ENCODE results near the gene GOLGA1.
"Not testable (repeated sequence)": the region's sequence is repeated elsewhere in the genome, so short reads cannot be mapped to it uniquely, and the experiment has no call there.

GOLGA1 gene

GRCh38 chr9:124838132-124838531 is 102.8 kb downstream of the GOLGA1 start:
- not testable (repeated sequence) for DNase-seq (ENCODE audit: low spot score)

DNA sequence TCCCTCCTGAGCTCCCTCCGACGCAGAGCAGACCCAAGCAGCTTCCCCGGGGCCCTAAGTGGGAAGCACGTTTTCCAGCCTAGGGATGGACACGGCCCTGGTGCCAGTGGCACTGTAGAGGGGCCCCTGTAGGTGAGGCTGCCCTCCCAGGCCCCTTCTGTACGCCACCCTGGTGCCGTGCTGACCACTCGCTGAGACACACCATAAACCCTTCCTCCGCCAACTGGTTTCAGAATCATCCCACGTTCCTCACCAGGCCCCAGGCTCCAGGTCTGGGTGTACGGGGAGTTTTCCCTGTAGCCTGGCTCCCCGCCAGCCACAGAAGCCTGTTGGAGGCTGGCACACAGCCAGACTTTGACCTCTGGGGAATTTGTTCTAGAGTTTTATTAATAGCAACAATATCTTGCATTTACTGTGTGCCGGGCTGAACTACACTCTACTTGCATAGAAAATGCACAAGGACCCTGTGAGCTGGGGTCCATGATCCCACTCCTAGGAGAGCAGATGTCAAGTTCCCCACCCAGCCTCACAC is 105.8 kb downstream of the GOLGA1 start:
- no peak for DNase-seq (ENCODE audit: low spot score)

DNA sequence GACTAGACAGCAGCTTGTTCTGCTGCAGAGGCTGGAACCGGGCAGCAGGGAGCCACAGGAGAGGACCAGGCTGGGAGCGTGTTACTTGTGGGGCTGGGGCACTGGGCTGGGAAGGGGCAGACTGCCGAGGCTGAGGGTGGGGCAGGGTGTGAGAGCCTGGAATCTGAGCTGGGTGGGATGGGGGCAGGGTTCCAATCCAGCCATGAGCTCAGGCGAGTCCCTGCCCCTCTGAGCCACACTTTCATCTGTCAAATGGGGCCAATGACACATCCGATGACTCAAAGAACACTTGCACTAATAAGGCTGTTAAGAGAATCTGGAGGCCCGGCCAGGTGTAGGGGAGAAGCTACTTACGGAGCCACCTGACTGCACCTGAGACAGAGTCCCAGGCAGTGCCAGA is 106.3 kb downstream of the GOLGA1 start:
- no peak for DNase-seq (ENCODE audit: low spot score)

- no peak for DNase-seq (ENCODE audit: low spot score)
These were observed 109.1 kb downstream of the GOLGA1 start for GRCh38 chr9:124831642-124832364.

- DNase-seq (ENCODE audit: low spot score): no peak
These were observed 110.3 kb downstream of the GOLGA1 start for GRCh38 chr9:124830593-124830992.

DNA sequence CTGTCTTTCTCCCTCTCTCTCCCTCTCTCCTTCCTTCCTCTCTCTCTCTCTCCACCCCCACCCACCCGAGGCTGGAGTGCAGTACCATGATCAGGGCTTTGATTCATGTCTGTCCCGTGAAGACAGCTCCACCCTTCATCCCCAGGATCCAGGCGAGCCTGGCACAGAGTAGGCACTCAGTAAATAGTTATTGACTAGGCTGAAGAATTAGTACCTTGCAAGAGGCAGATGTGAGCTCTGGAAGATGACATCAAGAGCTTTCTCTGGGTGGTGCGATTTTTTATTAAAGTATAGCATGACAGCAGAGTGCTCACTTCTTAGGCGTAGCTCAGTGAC is 111.6 kb downstream of the GOLGA1 start:
- no peak for DNase-seq (ENCODE audit: low spot score)

DNA sequence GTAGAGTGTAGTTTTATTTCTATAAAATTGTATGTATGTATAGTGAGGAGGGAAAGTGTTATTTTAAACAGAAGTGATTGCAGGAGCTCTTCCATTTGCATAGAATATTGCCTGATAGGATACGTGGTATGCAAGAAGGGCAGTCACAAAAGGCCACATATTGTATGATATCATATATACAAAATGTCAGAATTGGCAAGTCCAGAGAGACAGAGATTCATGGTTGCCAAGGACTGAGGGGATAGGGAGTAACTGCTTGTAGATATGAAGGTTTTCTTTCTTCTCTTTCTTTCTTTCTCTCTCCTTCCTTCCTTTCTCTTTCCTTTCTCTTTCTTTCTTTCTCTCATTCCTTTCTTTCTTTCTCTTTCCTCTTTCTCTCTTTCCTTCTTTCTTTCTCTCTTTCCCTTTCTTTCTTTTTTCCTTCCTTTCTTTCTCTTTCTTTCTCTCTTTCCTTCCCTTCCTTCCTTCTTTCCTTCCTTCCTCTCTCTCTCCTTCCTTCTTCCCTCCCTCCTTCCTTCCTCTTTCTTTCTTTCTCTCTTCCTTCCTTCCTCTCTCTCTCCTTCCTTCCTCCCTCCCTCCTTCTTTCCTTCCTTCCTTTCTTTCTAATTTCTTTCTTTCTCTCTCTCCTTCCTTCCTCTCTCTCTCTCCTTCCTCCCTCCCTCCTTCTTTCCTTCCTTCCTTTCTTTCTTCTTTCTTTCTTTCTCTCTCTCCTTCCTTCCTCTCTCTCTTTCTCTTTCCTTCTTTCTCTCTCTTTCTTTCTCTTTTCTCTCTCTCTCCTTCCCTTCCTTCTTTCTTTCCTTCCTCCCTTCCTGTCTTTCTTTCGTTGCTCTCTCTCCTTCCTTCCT is 112.2 kb downstream of the GOLGA1 start:
- DNase-seq (ENCODE audit: low spot score): no peak

All from putamen (tissue), 1 donor.